GM21576 (cell line): Measurements from ENCODE around the gene APP.
"Not testable (repeated sequence)": the region's sequence is repeated elsewhere in the genome, so short reads cannot be mapped to it uniquely, and the experiment has no call there.

Source experiments
- ATAC-seq: cut with Tn5 transposase; IDR thresholded peaks from one replicate; pipeline ENCODE4 v1.9.1; 2021; ENCODE audit warnings: mild to moderate bottlenecking, moderate library complexity; ENCODE audit not compliant: unreplicated experiment

Gene APP

GRCh38 chr21:26165331-26165730 is 5.2 kb downstream of the APP start:
- no peak for ATAC-seq

- ATAC-seq, result no peak
Observed at GRCh38 chr21:26164311-26164710, 6.3 kb downstream of the APP start.

- ATAC-seq, result no peak
Observed at GRCh38 chr21:26162081-26162480, 8.5 kb downstream of the APP start.

GRCh38 chr21:26159869-26160268 is 10.7 kb downstream of the APP start:
- no peak for ATAC-seq

GRCh38 chr21:26157801-26158200 is 12.8 kb downstream of the APP start:
- no peak for ATAC-seq

- no peak for ATAC-seq
Observed at GRCh38 chr21:26154753-26155152, 15.8 kb downstream of the APP start.

GRCh38 chr21:26153758-26154157 is 16.8 kb downstream of the APP start:
- ATAC-seq, result no peak

- ATAC-seq, result no peak
Observed at GRCh38 chr21:26148840-26149354, 21.7 kb downstream of the APP start.

GRCh38 chr21:26148071-26148839 is 22.3 kb downstream of the APP start:
- ATAC-seq, result no peak

GRCh38 chr21:26147535-26147934 is 23.0 kb downstream of the APP start:
- ATAC-seq, result no peak

GRCh38 chr21:26146681-26147080 is 23.9 kb downstream of the APP start:
- ATAC-seq, result no peak

GRCh38 chr21:26144031-26144430 is 26.5 kb downstream of the APP start:
- ATAC-seq, result no peak

- no peak for ATAC-seq
Observed at GRCh38 chr21:26142363-26142762, 28.2 kb downstream of the APP start.

GRCh38 chr21:26140926-26141325 is 29.6 kb downstream of the APP start:
- ATAC-seq, result no peak

- ATAC-seq, result no peak
Observed at GRCh38 chr21:26140164-26140579, 30.4 kb downstream of the APP start.

- no peak for ATAC-seq
Observed at GRCh38 chr21:26138615-26139257, 31.8 kb downstream of the APP start.

- no peak for ATAC-seq
Observed at GRCh38 chr21:26137379-26138060, 33.0 kb downstream of the APP start.

- ATAC-seq, result peak; percentile 97
Observed at GRCh38 chr21:26136671-26137070, 33.9 kb downstream of the APP start.

- ATAC-seq, result no peak
Observed at GRCh38 chr21:26135520-26135919, 35.0 kb downstream of the APP start.

GRCh38 chr21:26131554-26131953 is 39.0 kb downstream of the APP start:
- no peak for ATAC-seq

GRCh38 chr21:26131053-26131452 is 39.5 kb downstream of the APP start:
- ATAC-seq, result not testable (repeated sequence)
